Measurements from ENCODE around the gene RLN3.
"Not testable (repeated sequence)": the region's sequence is repeated elsewhere in the genome, so short reads cannot be mapped to it uniquely, and the experiment has no call there.

The RLN3 gene

DNA sequence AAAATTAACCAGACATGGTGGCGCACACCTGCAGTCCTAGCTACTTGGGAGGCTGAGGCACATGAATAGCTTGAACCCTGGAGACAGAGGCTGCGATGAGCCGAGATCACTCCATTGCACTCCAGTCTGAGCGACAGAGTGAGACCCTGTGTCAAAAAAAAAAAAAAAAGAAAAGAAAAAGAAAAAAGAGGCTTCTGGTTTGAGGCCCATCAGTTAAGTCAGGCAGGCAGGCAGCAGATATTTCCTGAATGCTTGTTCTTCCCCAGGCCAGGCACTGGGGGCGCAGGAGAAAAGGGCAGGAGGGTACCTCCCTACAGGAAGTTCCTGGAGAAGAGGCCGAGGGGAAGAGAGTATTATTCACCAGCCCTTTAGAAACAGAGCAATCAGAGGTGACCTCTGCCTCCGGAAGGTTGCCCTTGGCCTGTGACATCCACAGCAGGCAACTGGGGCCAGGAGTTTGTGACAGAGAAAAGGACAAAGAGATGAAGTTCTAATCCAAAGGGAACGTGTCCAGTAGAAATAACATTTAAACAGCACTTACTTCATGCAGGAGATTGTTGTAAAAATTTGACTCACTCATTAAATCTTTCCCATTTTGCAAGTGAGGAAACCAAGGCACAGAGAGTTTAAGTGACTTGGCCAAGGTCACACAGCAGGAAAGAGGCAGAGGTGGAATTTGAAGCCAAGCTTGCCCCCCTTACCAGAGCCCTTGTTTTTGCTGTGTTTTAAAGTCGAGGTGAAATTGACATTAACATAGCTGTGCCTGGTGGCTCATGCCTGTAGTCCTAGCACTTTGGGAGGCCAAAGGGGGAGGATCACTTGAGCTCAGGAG lies 4.3 kb upstream of the RLN3 start:
- no peak for DNase-seq

DNA sequence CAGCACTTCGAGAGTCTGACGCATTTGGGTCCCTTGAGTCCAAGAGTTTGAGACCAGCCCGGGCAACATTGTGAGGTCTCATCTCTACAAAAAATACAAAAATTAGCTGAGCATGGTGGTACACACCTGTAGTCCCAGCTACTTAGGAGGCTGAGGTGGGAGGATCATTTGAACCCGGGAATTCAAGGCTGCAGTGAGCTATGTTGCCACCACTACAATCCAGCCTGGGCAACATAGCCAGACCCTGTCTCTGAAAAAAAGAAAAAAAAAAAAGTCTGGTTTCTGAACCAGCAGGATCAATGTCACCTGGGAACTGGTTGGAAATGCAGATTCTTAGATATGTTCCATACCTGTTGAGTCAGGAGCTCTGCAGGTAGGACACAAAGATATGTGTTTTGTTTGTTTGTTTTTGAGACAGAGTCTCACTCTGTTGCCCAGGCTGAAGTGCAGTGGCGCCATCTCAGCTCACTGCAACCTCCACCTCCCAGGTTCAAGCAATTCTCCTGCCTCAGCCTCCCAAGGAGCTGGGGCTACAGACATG lies 1.2 kb upstream of the RLN3 start:
- not testable (repeated sequence) for DNase-seq

DNA sequence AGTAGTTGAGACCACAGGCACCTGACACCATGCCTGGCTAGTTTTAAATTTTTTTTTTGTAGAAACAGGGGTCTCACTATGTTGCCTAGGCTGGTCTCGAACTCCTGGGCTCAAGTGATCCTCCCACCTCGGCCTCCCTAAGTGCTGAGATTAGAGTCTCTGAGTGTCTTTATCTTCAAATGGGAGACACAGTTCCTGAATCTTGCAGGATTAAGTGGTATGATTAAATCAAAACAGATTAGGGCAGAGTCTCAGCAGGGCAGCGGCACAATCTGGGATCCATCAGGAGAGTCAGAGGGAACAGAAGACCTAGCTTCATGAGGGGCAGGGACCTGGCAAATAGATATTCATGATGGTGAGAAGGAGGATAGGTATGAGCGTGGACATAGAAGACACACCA lies 953 bp downstream of the RLN3 start:
- DNase-seq: no peak

DNA sequence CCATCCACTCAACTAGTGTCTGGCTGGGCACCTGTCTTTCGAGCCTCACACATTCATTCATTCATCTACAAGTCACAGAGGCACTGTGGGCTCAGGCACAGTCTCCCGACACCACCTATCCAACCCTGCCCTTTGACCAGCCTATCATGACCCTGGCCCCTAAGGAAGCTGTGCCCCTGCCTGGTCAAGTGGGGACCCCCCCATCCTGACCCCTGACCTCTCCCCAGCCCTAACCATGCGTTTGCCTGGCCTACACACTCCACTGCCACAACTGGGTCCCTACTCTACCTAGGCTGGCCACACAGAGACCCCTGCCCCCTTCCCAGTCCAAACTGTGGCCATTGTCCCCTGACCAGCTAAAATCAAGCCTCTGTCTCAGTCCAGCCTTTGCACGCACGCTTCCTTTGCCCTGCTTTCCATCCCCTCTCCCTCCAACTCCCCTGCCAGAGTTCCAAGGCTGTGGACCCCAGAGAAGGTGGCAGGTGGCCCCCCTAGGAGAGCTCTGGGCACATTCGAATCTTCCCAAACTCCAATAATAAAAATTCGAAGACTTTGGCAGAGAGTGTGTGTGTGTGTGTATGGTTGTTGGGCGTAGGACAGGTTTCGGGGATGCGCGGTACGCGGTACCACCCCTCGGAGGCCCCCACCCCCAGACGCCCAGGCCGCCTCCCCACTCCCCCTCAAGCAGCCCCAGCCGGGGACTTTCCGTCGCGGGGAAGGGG lies 3.2 kb downstream of the RLN3 start:
- DNase-seq: no peak

DNA sequence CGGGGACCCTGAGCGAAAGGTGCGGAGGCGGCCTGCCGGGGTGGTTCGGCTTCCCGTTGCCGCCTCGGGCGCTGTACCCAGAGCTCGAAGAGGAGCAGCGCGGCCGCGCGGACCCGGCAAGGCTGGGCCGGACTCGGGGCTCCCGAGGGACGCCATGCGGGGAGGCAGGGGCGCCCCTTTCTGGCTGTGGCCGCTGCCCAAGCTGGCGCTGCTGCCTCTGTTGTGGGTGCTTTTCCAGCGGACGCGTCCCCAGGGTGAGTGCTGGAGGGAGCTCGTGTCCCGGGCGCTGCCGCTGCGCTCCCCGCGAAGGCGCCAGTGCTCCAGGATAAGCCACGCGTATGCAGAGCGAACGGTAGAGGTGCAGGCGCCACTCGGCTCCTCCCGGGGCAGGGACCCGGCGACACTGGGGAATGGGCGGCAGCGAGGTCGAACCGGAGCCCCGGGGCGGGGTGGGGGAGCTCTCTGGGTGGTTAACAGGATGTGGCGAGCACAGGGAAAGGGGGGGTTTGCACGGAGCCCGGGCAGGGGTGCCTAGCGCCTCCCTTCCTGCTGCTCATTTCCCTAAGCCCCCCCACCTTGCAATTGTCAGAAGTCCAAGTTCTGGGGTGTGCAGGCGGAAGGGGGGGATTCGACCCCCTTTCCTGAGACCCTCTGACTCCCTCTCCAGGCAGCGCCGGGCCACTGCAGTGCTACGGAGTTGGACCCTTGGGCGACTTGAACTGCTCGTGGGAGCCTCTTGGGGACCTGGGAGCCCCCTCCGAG lies 4.0 kb downstream of the RLN3 start, which contains the start of gene IL27RA:
Gene IL27RA, plus strand, starts transcription at position 44 of the 762 bp plus-strand sequence. Its CDS starts 111 bp downstream, at position 155.
- peak; percentile 21 for DNase-seq

DNA sequence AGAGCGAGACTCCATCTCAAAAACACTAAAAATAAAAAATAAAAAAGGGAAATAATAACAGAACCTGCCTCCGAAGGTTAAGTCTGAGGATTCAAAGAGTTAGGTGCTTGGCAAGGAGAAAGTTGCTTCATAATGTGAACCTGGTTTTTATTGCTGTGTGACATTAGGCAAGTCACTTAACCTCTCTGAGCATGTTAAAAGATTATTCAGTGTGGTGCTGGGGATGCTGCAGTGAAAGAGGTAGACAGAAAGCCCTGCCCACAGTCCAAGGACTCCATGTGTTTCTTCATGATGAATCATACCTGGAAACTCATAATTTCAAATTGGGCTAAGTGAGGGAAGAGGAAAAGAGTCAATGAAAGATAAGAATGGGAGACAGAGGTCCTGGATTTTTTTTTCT lies 6.0 kb downstream of the RLN3 start:
- no peak for DNase-seq

DNA sequence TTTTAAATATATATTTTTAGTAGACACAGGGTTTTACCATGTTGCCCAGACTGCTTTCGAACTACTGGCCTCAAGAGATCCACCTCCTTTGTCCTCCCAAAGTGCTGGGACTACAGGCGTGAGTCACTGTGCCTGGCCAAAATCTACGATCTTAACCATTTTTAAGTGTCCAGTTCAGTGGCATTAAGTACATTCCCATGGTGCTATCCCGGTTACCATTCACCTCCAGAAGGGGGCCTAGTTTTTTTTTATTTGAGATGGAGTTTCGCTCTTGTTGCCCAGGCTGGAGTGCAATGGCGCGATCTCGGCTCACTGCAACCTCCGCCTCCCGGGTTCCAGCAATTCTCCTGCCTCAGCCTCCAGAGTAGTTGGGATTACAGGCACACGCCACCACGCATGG lies 7.2 kb downstream of the RLN3 start:
- not testable (repeated sequence) for DNase-seq

DNA sequence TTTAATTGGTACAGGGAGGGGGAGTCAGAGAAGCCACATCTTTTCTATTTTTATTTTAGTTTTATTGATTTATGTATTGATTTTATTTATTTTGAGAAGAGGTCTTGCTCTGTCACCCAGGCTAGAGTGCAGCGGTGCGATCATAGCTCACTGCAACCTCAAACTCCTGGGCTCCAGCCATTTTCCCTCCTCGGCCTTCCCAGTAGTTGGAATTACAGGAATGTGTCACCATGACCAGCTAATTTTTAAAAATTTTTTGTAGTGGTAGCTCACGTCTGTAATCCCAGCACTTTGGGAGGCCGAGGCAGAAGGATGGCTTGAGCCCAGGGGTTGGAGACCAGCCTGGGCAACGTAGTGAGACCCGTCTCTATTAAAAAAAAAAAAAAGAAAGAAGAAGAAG lies 7.8 kb downstream of the RLN3 start:
- no peak for DNase-seq

DNA sequence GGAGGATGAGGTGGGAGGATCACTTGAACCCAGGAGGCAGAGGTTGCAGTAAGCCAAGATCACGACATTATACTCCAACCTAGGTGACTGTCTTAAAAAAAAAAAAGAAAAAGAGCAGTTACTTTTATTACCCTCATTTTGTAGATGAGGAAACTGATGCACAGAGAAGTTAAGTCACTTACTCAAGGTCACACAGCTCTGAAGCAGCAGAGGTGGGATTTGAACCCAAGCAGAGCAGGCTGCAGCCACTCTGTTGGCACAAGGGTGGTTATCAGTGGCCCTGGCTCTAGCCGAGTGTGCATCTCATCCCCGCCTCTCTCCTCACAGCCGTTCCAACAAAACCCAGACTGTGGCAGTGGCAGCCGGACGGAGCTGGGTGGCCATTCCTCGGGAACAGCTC lies 11.2 kb downstream of the RLN3 start:
- no peak for DNase-seq

DNA sequence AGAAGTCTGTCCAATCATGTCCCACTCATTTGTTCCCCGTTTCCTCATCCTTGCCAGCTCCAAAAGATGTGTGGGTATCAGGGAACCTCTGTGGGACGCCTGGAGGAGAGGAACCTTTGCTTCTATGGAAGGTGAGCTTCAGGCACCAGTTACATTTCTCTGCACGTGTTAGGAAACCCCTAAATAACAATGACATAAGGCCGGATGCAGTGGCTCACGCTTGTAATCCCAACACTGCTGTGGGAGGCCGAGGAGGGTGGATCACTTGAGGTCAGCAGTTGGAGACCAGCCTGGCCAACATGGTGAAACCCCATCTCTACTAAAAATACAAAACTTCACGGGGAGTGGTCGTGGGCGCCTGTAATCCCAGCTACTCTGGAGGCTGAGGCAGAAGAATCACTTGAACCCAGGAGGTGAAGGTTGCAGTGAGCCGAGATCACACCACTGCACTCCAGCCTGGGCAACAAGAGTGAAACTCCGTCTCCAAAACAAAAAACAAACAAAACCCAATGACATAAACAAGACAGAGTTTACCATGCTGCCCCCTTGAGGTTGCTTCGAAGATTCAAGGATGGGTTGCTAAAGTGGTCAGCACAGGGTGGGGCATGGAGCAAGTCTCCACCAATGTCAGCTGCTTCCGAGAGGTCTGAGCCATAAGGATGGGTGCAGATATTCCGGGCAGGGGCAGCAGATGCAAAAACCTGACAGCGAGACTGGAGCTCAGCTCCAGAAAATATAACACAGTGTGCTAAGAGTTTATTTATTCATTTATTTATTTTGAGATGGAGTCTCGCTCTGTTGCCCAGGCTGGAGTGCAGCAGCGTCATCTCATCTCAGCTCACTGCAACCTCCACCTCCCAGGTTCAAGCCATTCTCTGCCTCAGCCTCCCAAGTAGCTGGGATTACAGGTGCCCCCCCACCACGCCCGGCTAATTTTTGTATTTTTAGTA lies 15.0 kb downstream of the RLN3 start:
- DNase-seq: peak; percentile 14

DNA sequence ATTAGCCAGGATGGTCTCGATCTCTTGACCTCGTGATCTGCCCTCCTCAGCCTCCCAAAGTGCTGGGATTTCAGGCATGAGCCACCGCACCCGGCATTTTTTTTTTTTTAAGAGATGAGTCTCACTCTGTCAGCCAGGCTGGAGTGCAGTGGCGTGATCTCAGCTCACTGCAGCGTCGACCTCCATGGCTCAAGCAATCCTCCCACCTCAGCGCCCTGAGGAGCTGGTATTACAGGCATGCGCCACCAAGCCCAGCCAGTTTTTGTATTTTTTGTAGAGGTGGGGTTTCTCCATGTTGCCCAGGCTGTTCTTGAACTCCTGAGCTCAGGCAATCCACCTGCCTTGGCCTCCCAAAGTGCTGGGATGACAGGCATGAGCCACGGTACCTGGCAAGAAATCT lies 19.9 kb downstream of the RLN3 start:
- DNase-seq: not testable (repeated sequence)

DNA sequence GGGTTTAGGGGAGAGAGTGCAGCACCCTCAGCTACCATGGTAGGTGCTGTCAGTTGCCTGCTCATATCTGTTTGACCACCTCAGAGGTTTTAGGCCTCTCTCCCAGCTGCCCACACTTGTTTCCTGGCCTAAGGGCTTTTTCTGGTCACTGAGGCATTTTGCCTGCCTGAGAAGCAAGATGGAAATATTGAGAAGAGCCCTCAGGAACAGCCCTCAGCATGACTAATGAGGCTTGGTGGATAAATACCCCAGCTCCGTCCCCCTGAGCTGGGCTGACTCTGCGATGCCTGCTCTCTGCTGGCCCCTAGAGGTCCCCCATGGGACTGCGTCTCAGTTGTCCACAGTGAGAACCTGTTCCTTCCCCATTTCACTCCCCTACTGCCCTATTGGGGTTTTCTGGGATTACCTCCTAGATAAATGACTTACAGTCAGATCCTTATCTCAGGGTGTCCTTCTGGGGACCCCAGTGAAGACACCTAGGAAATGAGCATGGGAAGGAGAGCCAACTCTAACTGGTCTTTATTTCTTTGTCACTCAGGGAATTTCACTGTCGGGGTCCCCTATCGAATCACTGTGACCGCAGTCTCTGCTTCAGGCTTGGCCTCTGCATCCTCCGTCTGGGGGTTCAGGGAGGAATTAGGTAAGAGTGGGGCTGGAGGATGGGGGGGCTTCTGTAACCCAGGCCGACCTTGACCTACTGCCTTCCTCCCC lies 20.6 kb downstream of the RLN3 start:
- DNase-seq: no peak

DNA sequence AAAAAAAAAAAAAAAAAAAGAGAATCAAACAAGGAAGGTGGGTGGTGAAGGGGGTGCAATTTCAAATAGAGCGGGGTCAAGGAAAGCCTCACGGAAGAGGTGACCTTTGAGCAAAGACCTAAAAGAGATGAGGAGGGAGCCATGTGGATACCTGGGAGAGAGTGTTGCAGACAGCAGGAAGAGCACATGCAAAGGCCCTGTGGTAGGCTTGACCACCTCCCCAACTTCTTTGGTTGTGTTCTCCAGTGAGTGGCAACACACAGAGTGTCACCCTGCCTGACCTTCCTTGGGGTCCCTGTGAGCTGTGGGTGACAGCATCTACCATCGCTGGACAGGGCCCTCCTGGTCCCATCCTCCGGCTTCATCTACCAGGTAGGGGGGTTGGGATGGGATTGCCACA lies 22.6 kb downstream of the RLN3 start:
- DNase-seq: no peak

DNA sequence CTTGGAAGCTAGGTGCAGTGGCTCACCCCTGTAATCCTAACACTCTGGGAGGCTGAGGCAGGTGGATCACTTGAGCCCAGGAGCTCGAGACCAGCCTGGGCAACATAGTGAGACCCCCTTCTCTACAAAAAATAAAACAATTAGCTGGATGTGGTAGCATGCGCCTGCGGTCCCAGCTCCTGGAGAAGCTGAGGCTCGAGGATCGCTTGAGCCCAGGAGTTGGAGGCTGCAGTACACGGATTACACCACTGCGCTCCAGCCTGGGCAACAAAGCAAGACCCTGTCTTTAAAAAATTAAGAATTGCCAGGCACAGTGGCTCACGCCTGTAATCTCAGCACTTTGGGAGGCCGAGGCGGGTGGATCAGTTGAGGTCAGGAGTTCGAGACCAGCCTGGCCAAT lies 23.0 kb downstream of the RLN3 start:
- DNase-seq: not testable (repeated sequence)

DNA sequence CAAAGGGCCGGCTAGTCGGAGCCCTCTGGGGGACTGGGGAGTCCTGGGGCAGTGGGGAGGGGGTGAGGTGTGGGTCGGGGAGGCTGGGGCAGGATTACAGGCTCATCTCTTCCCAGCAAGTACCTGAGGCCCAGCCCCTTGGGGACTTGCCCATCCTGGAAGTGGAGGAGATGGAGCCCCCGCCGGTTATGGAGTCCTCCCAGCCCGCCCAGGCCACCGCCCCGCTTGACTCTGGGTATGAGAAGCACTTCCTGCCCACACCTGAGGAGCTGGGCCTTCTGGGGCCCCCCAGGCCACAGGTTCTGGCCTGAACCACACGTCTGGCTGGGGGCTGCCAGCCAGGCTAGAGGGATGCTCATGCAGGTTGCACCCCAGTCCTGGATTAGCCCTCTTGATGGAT lies 24.0 kb downstream of the RLN3 start:
- DNase-seq: no peak

DNA sequence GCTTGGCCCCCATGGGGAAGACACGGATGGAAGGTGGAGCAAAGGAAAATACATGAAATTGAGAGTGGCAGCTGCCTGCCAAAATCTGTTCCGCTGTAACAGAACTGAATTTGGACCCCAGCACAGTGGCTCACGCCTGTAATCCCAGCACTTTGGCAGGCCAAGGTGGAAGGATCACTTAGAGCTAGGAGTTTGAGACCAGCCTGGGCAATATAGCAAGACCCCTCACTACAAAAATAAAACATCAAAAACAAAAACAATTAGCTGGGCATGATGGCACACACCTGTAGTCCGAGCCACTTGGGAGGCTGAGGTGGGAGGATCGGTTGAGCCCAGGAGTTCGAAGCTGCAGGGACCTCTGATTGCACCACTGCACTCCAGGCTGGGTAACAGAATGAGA lies 24.5 kb downstream of the RLN3 start:
- no peak for DNase-seq

DNA sequence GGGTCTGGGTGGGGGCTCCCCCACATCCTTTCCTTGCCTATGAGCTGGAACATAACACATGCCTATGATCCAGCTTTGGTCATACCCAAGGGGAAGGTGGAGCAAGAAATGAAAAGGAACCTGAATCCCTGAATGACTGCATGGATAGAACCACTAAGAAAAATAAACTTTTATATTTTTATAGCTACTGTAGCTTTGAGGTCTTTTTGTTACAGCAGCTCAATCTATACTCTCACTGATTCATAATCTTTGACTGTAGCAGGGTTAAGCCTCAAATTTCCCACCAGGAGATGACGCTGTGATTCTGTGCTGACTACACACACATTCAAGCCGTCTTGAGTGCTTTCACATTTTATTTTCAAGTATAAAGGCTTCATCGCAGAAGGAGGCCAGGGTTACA lies 25.1 kb downstream of the RLN3 start:
- DNase-seq: no peak

DNA sequence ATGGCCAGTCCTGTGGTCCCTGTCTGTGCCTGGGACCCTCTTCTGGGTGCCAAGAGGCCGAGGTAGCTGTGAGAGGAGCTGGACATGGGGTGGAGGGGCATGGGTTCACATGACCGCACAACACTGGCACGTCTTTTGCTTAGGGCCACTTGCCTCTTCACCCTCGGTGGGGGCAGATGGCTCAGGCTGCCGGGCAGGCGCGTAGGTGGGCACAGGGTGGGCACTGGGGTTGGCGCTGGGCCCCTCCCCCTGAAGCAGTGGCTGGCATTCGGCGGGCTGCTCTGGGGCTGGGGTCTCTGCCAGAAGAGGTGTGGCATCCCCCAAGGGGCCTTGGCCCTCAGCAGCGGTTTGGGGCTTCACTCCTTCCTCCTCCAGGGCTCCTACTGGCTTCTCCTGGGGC lies 25.6 kb downstream of the RLN3 start:
- DNase-seq: no peak

DNA sequence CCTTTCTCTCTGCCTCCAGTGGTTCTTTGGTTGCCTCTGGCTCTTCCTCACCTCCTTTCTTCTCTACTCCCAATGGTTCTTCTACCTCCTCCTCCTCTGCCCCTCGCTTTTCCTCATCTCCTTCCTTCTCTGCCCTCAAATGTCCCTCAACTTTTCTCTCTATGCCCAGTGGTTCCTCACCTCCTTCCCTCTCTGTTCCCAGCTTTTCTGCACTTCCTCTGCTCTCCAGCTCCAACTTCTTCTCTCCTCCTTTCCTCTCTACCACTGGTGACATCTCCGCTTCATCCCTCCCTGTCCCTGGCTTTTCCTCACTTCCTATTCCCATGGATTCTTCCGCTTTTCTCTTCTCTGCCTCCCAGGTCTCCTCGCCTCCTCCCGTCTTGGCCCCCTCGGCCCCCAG lies 26.2 kb downstream of the RLN3 start:
- no peak for DNase-seq

DNA sequence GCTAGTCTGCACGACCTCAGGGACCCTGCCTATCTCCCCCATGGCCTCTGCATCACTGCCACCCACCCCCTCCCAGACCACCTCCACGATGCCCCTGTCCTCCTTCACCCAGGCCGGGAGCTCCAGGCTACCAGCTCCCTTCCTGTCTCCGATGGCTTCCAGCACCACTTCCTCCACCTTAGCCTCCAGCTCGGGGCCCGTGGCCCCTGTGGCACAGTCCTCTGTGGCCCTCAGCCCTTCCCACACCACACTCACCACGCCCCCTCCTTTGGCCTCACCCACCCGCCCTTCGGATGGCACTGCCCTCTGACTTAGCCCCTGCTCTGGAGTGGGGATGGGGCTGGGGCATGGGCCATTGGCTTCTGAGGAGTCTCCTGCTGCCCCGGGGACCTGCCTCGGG lies 26.8 kb downstream of the RLN3 start:
- no peak for DNase-seq

DNA sequence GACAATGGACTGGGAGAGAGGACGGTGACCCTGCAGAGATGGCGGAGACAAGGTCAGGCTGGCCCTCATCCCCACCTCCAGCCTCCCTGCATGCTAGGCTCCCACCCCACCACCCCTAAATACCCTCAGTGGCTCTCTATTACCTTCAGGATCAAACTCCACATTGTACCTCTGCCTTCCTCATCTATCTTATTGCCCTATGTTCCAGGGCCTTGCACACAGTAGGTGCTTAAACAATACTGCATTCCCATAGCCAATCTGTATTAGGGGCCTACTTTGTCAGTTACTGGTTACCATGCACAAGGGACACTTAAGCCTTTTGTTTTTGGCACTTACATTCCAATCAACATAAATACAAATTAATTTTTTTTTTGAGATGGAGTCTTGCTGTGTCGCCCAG lies 27.4 kb downstream of the RLN3 start:
- no peak for DNase-seq
